HepG2 (cell line): ENCODE data around the gene TSHZ2. TPM values are rescaled to one million over a fixed set of nuclear protein-coding genes. Genes with fewer than 3 reads are reported as not detected.

ENCODE experiments used
- ATAC-seq: fragments of 200-7000 bp; cut with Tn5 transposase; 3 replicates; pipeline ENCODE4 v1.9.1; 2020; ENCODE audit warnings: mild to moderate bottlenecking, moderate library complexity
- BruUV-seq: library from RNA; stranded (reverse); fragments of 400-500 nt; replicated peaks from 2 replicates; lab custom pipeline; 2021; lab: Mats Ljungman, UMichigan
- CTCF ChIA-PET: fragments of 300-600 bp; formaldehyde crosslinking; extraction: SDS; loops from one replicate; lab custom pipeline; 2021; ENCODE audit warnings: low total read pairs, inconsistent platforms, low intra/inter-chr PET ratio; lab: Yijun Ruan, JAX
- POLR2A ChIA-PET: fragments of 350-600 bp; sonication (Branson Sonifier 250); formaldehyde crosslinking; loops from one replicate; lab custom pipeline; 2020; ENCODE audit warnings: antibody characterized with exemption, inconsistent platforms; lab: Yijun Ruan, JAX
- DNase-seq: peaks from one replicate; pipeline ENCODE4 v3.0.0-alpha.2; 2015; ENCODE audit warnings: low spot score
- FAIRE-seq: peaks from 3 replicates; lab custom pipeline; 2011; peaks lifted over from hg19 to GRCh38; lab: Jason Lieb, UNC
- H2AFZ ChIP-seq: one replicate; pipeline ENCODE4 v1.6.1; 2011; ENCODE audit warnings: low read length, inconsistent platforms
- H3K27ac ChIP-seq: fragments of 300-600 bp; 3 replicates; pipeline ENCODE4 v1.8.0; 2011; ENCODE audit warnings: mixed run types, mild to moderate bottlenecking, mixed read lengths, low read length, inconsistent platforms; ENCODE audit not compliant: insufficient read depth; ENCODE audit errors: extremely low read length
- H3K27me3 ChIP-seq, 2 experiments: fragments of 200-600 bp in 1 of 2; 2 replicates in 1 of 2; 3 replicates in 1 of 2; pipeline versions ENCODE4 v1.6.0 to v1.8.0; 2011; ENCODE audit warnings: low read length in 2 of 2, mild to moderate bottlenecking in 2 of 2, moderate library complexity in 2 of 2, inconsistent platforms in 1 of 2; ENCODE audit not compliant: insufficient read depth in 2 of 2, control insufficient read depth in 1 of 2
- H3K36me3 ChIP-seq, 2 experiments: fragments of 200-600 bp in 1 of 2; replicated peaks in 1 of 2; 2 replicates in 1 of 2; 3 replicates in 1 of 2; pipeline versions ENCODE4 v1.5.1 to v1.8.0; 2011; ENCODE audit warnings: low read length in 2 of 2, inconsistent platforms in 1 of 2; ENCODE audit not compliant: insufficient read depth in 2 of 2, control insufficient read depth in 1 of 2
- H3K4me1 ChIP-seq: 2 replicates; pipeline ENCODE4 v1.5.1; 2012; ENCODE audit warnings: low read length, inconsistent platforms; ENCODE audit not compliant: insufficient read depth
- H3K4me2 ChIP-seq: 2 replicates; pipeline ENCODE4 v1.6.0; 2011; ENCODE audit warnings: low read depth, low read length, inconsistent platforms
- H3K4me3 ChIP-seq, 3 experiments: fragments of 200-600 bp in 1 of 3; sonication (generic), shearing (Covaris generic) in 1 of 3; replicated peaks in 1 of 3; 2 replicates each; pipeline ENCODE4 v1.5.1; 2011 to 2016; ENCODE audit warnings: low read length in 3 of 3, inconsistent platforms in 2 of 3, low read depth in 2 of 3, mild to moderate bottlenecking in 2 of 3, control low read depth in 1 of 3, mixed read lengths in 1 of 3; ENCODE audit not compliant: insufficient read depth in 1 of 3
- H3K79me2 ChIP-seq: one replicate; pipeline ENCODE4 v1.6.1; 2011; ENCODE audit warnings: low read length, inconsistent platforms; ENCODE audit not compliant: insufficient read depth
- H3K9ac ChIP-seq: 2 replicates; pipeline ENCODE4 v1.6.0; 2011; ENCODE audit warnings: mild to moderate bottlenecking, low read depth, low read length, inconsistent platforms; ENCODE audit not compliant: insufficient read depth
- H3K9me3 ChIP-seq: 2 replicates; pipeline ENCODE4 v1.5.1; 2012; ENCODE audit warnings: mild to moderate bottlenecking, low read length
- H4K20me1 ChIP-seq: 2 replicates; pipeline ENCODE4 v1.6.0; 2011; ENCODE audit warnings: inconsistent platforms, mild to moderate bottlenecking, low read length, moderate library complexity; ENCODE audit not compliant: insufficient read depth
- CEBPB ChIP-seq: IDR thresholded peaks from 2 replicates; pipeline ENCODE4 v1.6.1; 2011; ENCODE audit warnings: low read depth, low read length, improper control_type of control experiment, borderline replicate concordance
- CSRNP1 ChIP-seq: sonication (generic); formaldehyde crosslinking; IDR thresholded peaks from 2 replicates; pipeline ENCODE4 v1.8.1; 2023; ENCODE audit warnings: mild to moderate bottlenecking, missing genetic modification reagents
- ZNF275 ChIP-seq: sonication (generic); formaldehyde crosslinking; IDR thresholded peaks from 2 replicates; pipeline ENCODE4 v1.8.0; 2022; ENCODE audit warnings: missing genetic modification reagents, mild to moderate bottlenecking, inconsistent platforms, borderline replicate concordance
- ZNF891 ChIP-seq: sonication (generic); formaldehyde crosslinking; IDR thresholded peaks from 2 replicates; pipeline ENCODE4 v1.5.0; 2020; ENCODE audit warnings: mild to moderate bottlenecking, missing genetic modification reagents
- WGBS: methylation state at CpG from one replicate; pipeline ENCODE4 v1.1.6; 2017; ENCODE audit warnings: low lambda C conversion rate; 5-methylcytosine and 5-hydroxymethylcytosine counted together
- in situ Hi-C: cut with HindIII; loops from 2 replicates; pipeline ENCODE4 v1.10.0; 2017; ENCODE audit warnings: low pct_unique_long_range_greater_than_20kb; ENCODE audit not compliant: extremely low pct_ligation_motif_present
- intact Hi-C: fragments of 100-400 bp; cut with micrococcal nuclease; formaldehyde crosslinking; loops from one replicate; pipeline ENCODE4 v1.10.0; 2022; ENCODE audit not compliant: unreplicated experiment
- polyA plus RNA-seq, 8 experiments: library from polyadenylated mRNA; depleted of rRNA in 3 of 8; stranded (reverse) in 7 of 8; unstranded in 1 of 8; fragments of >200 nt; fragmentation: Illumina TruSeq in 4 of 8; extraction: Trizol in 4 of 8; gene quantifications; 2 replicates each; pipeline versions ENCODE4 v1.2.1 to v1.2.3, GENCODE V29; 2011 to 2016; ENCODE audit warnings: low read depth in 4 of 8, missing spikeins in 1 of 8, mixed read lengths in 1 of 8; ENCODE audit not compliant: insufficient read depth in 1 of 8
- total RNA-seq, 5 experiments: library from RNA; depleted of rRNA; stranded (reverse); fragments of >200 nt; fragmentation: Illumina TruSeq; extraction: Trizol; gene quantifications; 2 replicates each; pipeline ENCODE4 v1.2.3, GENCODE V29; 2016; ENCODE audit warnings: low read depth in 1 of 5

TSHZ2 gene
- total and polyA plus RNA-seq, 2 of the 13 experiments (the other 11 are each of a cell fraction or from before 2014, with no cell fraction given) = 0.01 TPM; not detected in 1

GRCh38 chr20:53274365-53274764 lies 302.2 kb downstream of the TSHZ2 start:
- no peak for FAIRE-seq

GRCh38 chr20:53274807-53275206 lies 302.6 kb downstream of the TSHZ2 start:
- H3K79me2 ChIP-seq = no peaks in the 10 kb centered on the region
- 26% methylated on average over 3 of the region's 3 CpGs for WGBS
- FAIRE-seq (no peak), ATAC-seq (no peak), DNase-seq (no peak)
- no peaks in the 10 kb centered on the region; a peak in 3 of 5 replicates for H3K27me3 ChIP-seq
- in situ Hi-C loops = no loop called here
- no peak overlapping the region for H3K27ac ChIP-seq
- no peaks in the 10 kb centered on the region for H3K36me3 ChIP-seq
- H3K4me2 ChIP-seq = no peak overlapping the region
- no peaks in the 10 kb centered on the region for H3K4me1 ChIP-seq
- CTCF ChIA-PET = no interaction called here
- H3K9ac ChIP-seq = no peak overlapping the region
- no peaks in the 10 kb centered on the region for H4K20me1 ChIP-seq
- POLR2A ChIA-PET = no interaction called here
- no peaks in the 10 kb centered on the region for H3K9me3 ChIP-seq
- intact Hi-C loops = no loop called here
- no peak overlapping the region for H2AFZ ChIP-seq
- TF ChIP-seq ZNF275 (CRISPR knock-in tag) = no peak
- no peak for TF ChIP-seq CSRNP1 (CRISPR knock-in tag)
- H3K4me3 ChIP-seq = no peak overlapping the region
- no TSS peak for BruUV-seq

More at GRCh38 chr20:53274365-53274764, 302.2 kb downstream of the TSHZ2 start:
- no peak overlapping the region for H3K27ac ChIP-seq
- DNase-seq (no peak), ATAC-seq (no peak)
- ChIA-PET POLR2A (no interaction called here), CTCF (no interaction called here)
- H3K9me3 ChIP-seq = no peaks in the 10 kb centered on the region
- no peaks in the 10 kb centered on the region for H3K36me3 ChIP-seq
- no peak overlapping the region for H2AFZ ChIP-seq
- no TSS peak for BruUV-seq
- no peak overlapping the region for H3K9ac ChIP-seq
- in situ Hi-C loops (no loop called here), intact Hi-C loops (no loop called here)
- H3K4me3 ChIP-seq = no peak overlapping the region
- no peaks in the 10 kb centered on the region for H3K79me2 ChIP-seq
- no peaks in the 10 kb centered on the region for H3K4me1 ChIP-seq
- no peak for TF ChIP-seq ZNF891
- peak; percentile 73 for TF ChIP-seq CEBPB
- 67% methylated on average over 5 of the region's 5 CpGs for WGBS
- no peak overlapping the region for H3K4me2 ChIP-seq
- H4K20me1 ChIP-seq = no peaks in the 10 kb centered on the region
- no peaks in the 10 kb centered on the region; a peak in 3 of 5 replicates for H3K27me3 ChIP-seq
